Activated CD8-positive, alpha-beta T cell treated with anti-CD3 and anti-CD28 coated beads for 36 hours (primary cell): Measurements from ENCODE around the gene TMEM123. TPM values are rescaled to one million over a fixed set of nuclear protein-coding genes. Genes with fewer than 3 reads are reported as not detected.
"Not testable (repeated sequence)": the region's sequence is repeated elsewhere in the genome, so short reads cannot be mapped to it uniquely, and the experiment has no call there.

Experiments used
- ATAC-seq: fragments of 200-7000 bp; cut with Tn5 transposase; one replicate; pipeline ENCODE4 v1.10.0; 2021; ENCODE audit warnings: mild to moderate bottlenecking, moderate library complexity
- CTCF ChIA-PET: fragments of 350-600 bp; sonication (Branson Sonifier 250); formaldehyde crosslinking; loops from one replicate; lab custom pipeline; 2021; ENCODE audit warnings: antibody characterized with exemption; lab: Charles Lee
- POLR2A ChIA-PET: fragments of 350-600 bp; sonication (Branson Sonifier 250); formaldehyde crosslinking; loops from one replicate; lab custom pipeline; 2021; ENCODE audit warnings: antibody characterized with exemption; lab: Charles Lee
- DNase-seq: peaks from one replicate; pipeline ENCODE4 v3.0.0-alpha.2; 2020
- H3K27ac Mint-ChIP-seq: one replicate; pipeline ENCODE4 v1.8.0; 2021; ENCODE audit warnings: mild to moderate bottlenecking, mixed read lengths
- H3K27me3 Mint-ChIP-seq: one replicate; pipeline ENCODE4 v1.8.0; 2021; ENCODE audit warnings: mixed read lengths
- H3K36me3 Mint-ChIP-seq: one replicate; pipeline ENCODE4 v1.8.0; 2021; ENCODE audit warnings: low read depth, mixed read lengths
- H3K4me1 Mint-ChIP-seq: one replicate; pipeline ENCODE4 v1.8.0; 2021; ENCODE audit warnings: low read depth, mixed read lengths
- H3K4me3 Mint-ChIP-seq: one replicate; pipeline ENCODE4 v1.8.0; 2021; ENCODE audit warnings: mild to moderate bottlenecking, moderate library complexity, mixed read lengths
- H3K9me3 Mint-ChIP-seq: one replicate; pipeline ENCODE4 v1.8.0; 2021; ENCODE audit warnings: mixed read lengths
- CTCF ChIP-seq: fragments of 200-600 bp; IDR thresholded peaks from one replicate; pipeline ENCODE4 v1.8.0; 2022; ENCODE audit warnings: antibody characterized with exemption, mild to moderate bottlenecking
- intact Hi-C: fragments of 100-400 bp; cut with micrococcal nuclease; formaldehyde crosslinking; loops from one replicate; pipeline ENCODE4 v1.10.0; 2022
- total RNA-seq, 2 experiments: library from RNA; stranded (reverse); gene quantifications; one replicate each; pipeline ENCODE4 v1.2.3, GENCODE V29; 2021

TMEM123 gene
- total RNA-seq, 2 experiments from 2014 or later, result 234 to 235 TPM

GRCh38 chr11:102378818-102379217 is 73.7 kb downstream of the TMEM123 start:
- intact Hi-C loops, result no loop called here
- DNase-seq (no peak), ATAC-seq (peak; percentile 84)
- no peak overlapping the region for H3K27ac Mint-ChIP-seq
- ChIA-PET POLR2A (no interaction called here), CTCF (interaction anchor here (1.1 to 6.5 kb wide), 3 partner anchors 13 to 234 kb away, joined by 3 to 59 read pairs (median 3); no protein-coding TSS in a partner anchor)
- H3K9me3 Mint-ChIP-seq, result no peaks in the 10 kb centered on the region
- no peaks in the 10 kb centered on the region for H3K27me3 Mint-ChIP-seq
- no peak for TF ChIP-seq CTCF
- H3K36me3 Mint-ChIP-seq, result peaks cover 42% of the 10 kb centered on the region
- H3K4me3 Mint-ChIP-seq, result no peak overlapping the region
- H3K4me1 Mint-ChIP-seq, result peaks cover 31% of the 10 kb centered on the region

- intact Hi-C loops, result no loop called here
- ChIA-PET POLR2A (no interaction called here), CTCF (interaction anchor here (1.1 to 6.5 kb wide), 2 partner anchors 14 to 35 kb away, joined by 3 to 59 read pairs; no protein-coding TSS in a partner anchor)
These were observed 74.7 kb downstream of the TMEM123 start for GRCh38 chr11:102377891-102378290.

GRCh38 chr11:102375720-102376399 is 76.7 kb downstream of the TMEM123 start:
- ChIA-PET CTCF (interaction anchor here (1.0 to 2.7 kb wide), 5 partner anchors 15 to 87 kb away, joined by 3 to 21 read pairs (median 5); no protein-coding TSS in a partner anchor), POLR2A (interaction anchor here (0.6 kb wide), 1 partner anchor 55 kb away, joined by 3 read pairs; no protein-coding TSS in a partner anchor)
- Mint-ChIP-seq H3K36me3 (peaks cover 45% of the 10 kb centered on the region), H3K27me3 (no peaks in the 10 kb centered on the region), H3K4me1 (peaks cover 30% of the 10 kb centered on the region), H3K9me3 (no peaks in the 10 kb centered on the region), H3K4me3 (no peak overlapping the region), H3K27ac (no peak overlapping the region)
- ATAC-seq (no peak), DNase-seq (no peak)
- intact Hi-C loops, result no loop called here
- no peak for TF ChIP-seq CTCF

More at GRCh38 chr11:102377891-102378290, 74.7 kb downstream of the TMEM123 start:
- no peak overlapping the region for H3K4me3 Mint-ChIP-seq
- no peak for TF ChIP-seq CTCF
- peaks cover 44% of the 10 kb centered on the region for H3K36me3 Mint-ChIP-seq
- H3K9me3 Mint-ChIP-seq, result no peaks in the 10 kb centered on the region
- peaks cover 33% of the 10 kb centered on the region for H3K4me1 Mint-ChIP-seq
- H3K27ac Mint-ChIP-seq, result no peak overlapping the region
- no peak for ATAC-seq
- DNase-seq, result no peak
- H3K27me3 Mint-ChIP-seq, result no peaks in the 10 kb centered on the region

GRCh38 chr11:102374633-102375424 is 77.7 kb downstream of the TMEM123 start:
- peaks cover 30% of the 10 kb centered on the region for H3K4me1 Mint-ChIP-seq
- ATAC-seq, H3K4me3 Mint-ChIP-seq, POLR2A ChIA-PET, H3K27ac Mint-ChIP-seq, DNase-seq, H3K9me3 Mint-ChIP-seq, intact Hi-C loops, H3K27me3 Mint-ChIP-seq: not testable (repeated sequence)
- peaks cover 38% of the 10 kb centered on the region for H3K36me3 Mint-ChIP-seq
- CTCF ChIA-PET, result interaction anchor here (1.0 to 2.7 kb wide), 4 partner anchors 16 to 33 kb away, joined by 3 to 21 read pairs (median 8); no protein-coding TSS in a partner anchor

GRCh38 chr11:102368472-102368871 is 84.1 kb downstream of the TMEM123 start:
- Mint-ChIP-seq H3K36me3 (peaks cover 50% of the 10 kb centered on the region), H3K27me3 (no peaks in the 10 kb centered on the region), H3K9me3 (no peaks in the 10 kb centered on the region), H3K4me1 (peaks cover 26% of the 10 kb centered on the region), H3K4me3 (no peak overlapping the region), H3K27ac (peak overlapping the region; percentile 39)
- ChIA-PET CTCF (interaction anchor here (0.8 to 3.5 kb wide), 10 partner anchors 17 to 245 kb away, joined by 3 to 28 read pairs (median 8); no protein-coding TSS in a partner anchor), POLR2A (no interaction called here)
- intact Hi-C loops, result no loop called here
- no peak for DNase-seq
- TF ChIP-seq CTCF, result no peak
- ATAC-seq, result peak; percentile 83
